ENCODE measurements around the gene FRA10AC1.

DNA sequence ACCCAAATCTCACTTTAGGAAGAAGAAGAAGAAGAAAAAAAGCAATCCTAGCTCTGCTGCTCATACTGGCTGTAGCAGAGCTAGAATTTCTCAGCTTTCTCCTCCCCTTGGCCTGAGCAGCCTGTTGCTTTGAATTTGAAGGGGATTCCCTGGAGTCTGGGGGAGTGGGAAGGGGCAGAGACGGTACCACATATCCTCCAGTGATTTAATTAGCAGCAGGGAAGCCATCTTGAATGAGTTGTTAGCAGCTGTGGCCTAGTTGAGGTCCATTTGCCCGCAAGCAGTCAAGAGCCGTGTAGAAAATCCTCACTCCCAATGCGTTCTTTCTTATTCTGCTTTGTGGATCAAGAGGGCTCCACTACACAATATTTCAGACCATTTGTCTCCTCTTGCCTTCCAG lies 73.5 kb downstream of the FRA10AC1 start:
- TF ChIP-seq CTCF (IDR thresholded peaks at IDR 0.05) (no peak), REST (IDR thresholded peaks at IDR 0.05) (no peak), PHF8 (IDR thresholded peaks at IDR 0.05; ENCODE audit: borderline replicate concordance, low read depth) (no peak), CEBPB (IDR thresholded peaks at IDR 0.05) (no peak), MYC (IDR thresholded peaks at IDR 0.05; ENCODE audit: borderline replicate concordance, low read length) (no peak)
